MM.1S (cell line): ENCODE measurements around the gene VWA1.

ENCODE experiments used
- EZH2 ChIP-seq: fragments of 300-600 bp; sonication (generic); optimal IDR thresholded peaks from 2 replicates; pipeline ENCODE3; 2017; ENCODE audit warnings: low read depth, mild to moderate bottlenecking, antibody characterized with exemption, low read length, mixed read lengths
- EZH2phosphoT487 ChIP-seq: fragments of 300-600 bp; sonication (generic); IDR thresholded peaks from 2 replicates; pipeline ENCODE4 v1.6.1; 2018; ENCODE audit warnings: antibody characterized with exemption, low read length
- TF ChIP-seq, protein P1 (sequence below): fragments of 300-600 bp; sonication (generic); IDR thresholded peaks from 2 replicates; pipeline ENCODE4 v1.5.1; 2016; ENCODE audit warnings: antibody characterized with exemption, low read length, mixed read lengths

DNA sequence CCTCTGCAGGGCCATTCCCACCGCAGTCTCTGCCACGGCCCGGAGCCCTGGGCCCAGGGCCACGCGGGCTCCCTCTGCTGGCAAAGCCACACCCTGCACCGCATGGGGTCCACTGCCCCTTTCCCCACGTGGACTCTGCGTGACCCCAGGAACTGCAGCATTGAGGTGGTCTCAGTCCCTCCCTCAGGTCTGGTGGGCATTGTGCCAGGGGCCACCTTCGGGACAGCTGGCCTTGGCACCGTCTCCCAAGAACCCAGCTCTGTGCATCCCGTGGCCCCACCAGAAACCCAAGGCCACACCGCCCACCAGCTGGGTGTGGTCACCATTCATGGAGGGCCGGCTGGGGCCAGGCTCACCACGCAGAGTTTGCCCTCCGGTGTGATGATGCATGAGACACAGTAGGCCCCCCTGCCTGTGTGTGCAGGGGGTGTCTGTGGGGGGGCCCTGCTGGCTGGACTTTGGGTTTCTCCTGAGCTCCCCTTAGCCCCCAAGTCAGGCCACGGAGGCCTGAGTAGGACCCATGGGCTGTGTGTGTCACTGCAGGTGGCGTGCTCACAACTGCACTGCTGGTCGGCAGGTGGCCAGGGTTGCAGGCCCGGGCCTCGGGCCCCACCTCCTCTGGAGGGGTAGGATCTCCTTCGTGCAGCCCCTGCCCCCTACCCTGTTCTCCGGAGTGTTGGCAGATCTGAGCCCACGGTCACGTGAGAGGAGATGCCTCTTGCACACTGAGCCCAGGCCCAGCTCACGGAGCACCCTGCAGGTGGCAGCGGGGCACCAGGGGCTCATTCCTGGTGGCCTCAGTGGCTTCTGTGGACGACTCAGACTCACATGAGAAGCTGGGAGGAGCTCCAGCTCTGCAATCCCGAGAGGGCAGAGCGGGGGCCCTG, 5.8 kb downstream of the VWA1 start:
- TF ChIP-seq, protein P1, sequence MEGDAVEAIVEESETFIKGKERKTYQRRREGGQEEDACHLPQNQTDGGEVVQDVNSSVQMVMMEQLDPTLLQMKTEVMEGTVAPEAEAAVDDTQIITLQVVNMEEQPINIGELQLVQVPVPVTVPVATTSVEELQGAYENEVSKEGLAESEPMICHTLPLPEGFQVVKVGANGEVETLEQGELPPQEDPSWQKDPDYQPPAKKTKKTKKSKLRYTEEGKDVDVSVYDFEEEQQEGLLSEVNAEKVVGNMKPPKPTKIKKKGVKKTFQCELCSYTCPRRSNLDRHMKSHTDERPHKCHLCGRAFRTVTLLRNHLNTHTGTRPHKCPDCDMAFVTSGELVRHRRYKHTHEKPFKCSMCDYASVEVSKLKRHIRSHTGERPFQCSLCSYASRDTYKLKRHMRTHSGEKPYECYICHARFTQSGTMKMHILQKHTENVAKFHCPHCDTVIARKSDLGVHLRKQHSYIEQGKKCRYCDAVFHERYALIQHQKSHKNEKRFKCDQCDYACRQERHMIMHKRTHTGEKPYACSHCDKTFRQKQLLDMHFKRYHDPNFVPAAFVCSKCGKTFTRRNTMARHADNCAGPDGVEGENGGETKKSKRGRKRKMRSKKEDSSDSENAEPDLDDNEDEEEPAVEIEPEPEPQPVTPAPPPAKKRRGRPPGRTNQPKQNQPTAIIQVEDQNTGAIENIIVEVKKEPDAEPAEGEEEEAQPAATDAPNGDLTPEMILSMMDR, result peak; percentile 82
- no peak for TF ChIP-seq EZH2
- TF ChIP-seq EZH2phosphoT487, result no peak
